ENCODE results near the gene GPM6B. TPM values are rescaled to one million over a fixed set of nuclear protein-coding genes. Genes with fewer than 3 reads are reported as not detected.
A peak's percentile ranks its signal among the peaks of the same experiment; 100 is the strongest.

Gene GPM6B
- total and polyA plus RNA-seq, 7 experiments from 2014 or later, result 0.18 to 0.27 TPM; not detected in 5

GRCh38 chrX:13774696-13775095 lies 42.2 kb downstream of the GPM6B start:
- no peaks in the 10 kb centered on the region for H3K27me3 ChIP-seq (ENCODE audit: control insufficient read depth in 2 of 2, insufficient read depth in 2 of 2, low read length in 2 of 2)
- no peak overlapping the region for H3K4me3 Mint-ChIP-seq
- peaks cover 0 to 15% (median 2%) of the 10 kb centered on the region in 7 donors for H3K4me1 Mint-ChIP-seq
- intact Hi-C loops (cut with micrococcal nuclease), result no loop called here
- peaks cover 2 to 18% (median 6%) of the 10 kb centered on the region in 3 experiments for H3K36me3 ChIP-seq (ENCODE audit: control insufficient read depth in 2 of 3, insufficient read depth in 3 of 3, low read length in 3 of 3)
- H3K9me3 Mint-ChIP-seq, result no peaks in the 10 kb centered on the region
- H3K4me3 ChIP-seq (ENCODE audit: low read length), result no peak overlapping the region
- no peaks in the 10 kb centered on the region for H3K9me3 ChIP-seq (ENCODE audit: control insufficient read depth in 2 of 3, low read length in 3 of 3)
- DNase-seq, result no peak
- H3K27ac ChIP-seq (ENCODE audit: low read depth, low read length), result no peak overlapping the region
- POLR2A ChIA-PET, result no interaction called here
- no peaks in the 10 kb centered on the region for H3K4me1 ChIP-seq (ENCODE audit: control insufficient read depth in 2 of 2, insufficient read depth in 2 of 2, low read length in 2 of 2)
- CTCF ChIA-PET, result no interaction called here
- peaks cover 0 to 20% (median 5%) of the 10 kb centered on the region in 5 donors for H3K36me3 Mint-ChIP-seq
- H3K27ac Mint-ChIP-seq, result peak overlapping the region in 2 of 9 donors; percentile 38 to 66
- H3K27me3 Mint-ChIP-seq, result no peaks in the 10 kb centered on the region
- no peak for ATAC-seq

GRCh38 chrX:13770013-13770535 lies 46.8 kb downstream of the GPM6B start:
- peak overlapping the region in 5 of 9 donors; percentile 23 to 69 (median 27) for H3K27ac Mint-ChIP-seq
- ATAC-seq (no peak), DNase-seq (no peak)
- peaks cover 0 to 1% (median 0%) of the 10 kb centered on the region in 11 donors for H3K9me3 Mint-ChIP-seq
- ChIA-PET POLR2A (no interaction called here), CTCF (no interaction called here)
- intact Hi-C loops (cut with micrococcal nuclease), result no loop called here
- Histone ChIP-seq H3K27me3 (ENCODE audit: control insufficient read depth in 2 of 2, insufficient read depth in 2 of 2, low read length in 2 of 2) (no peaks in the 10 kb centered on the region), H3K4me1 (ENCODE audit: control insufficient read depth in 2 of 2, insufficient read depth in 2 of 2, low read length in 2 of 2) (no peaks in the 10 kb centered on the region), H3K9me3 (ENCODE audit: control insufficient read depth in 2 of 3, low read length in 3 of 3) (no peaks in the 10 kb centered on the region), H3K4me3 (ENCODE audit: low read length) (no peak overlapping the region), H3K36me3 (ENCODE audit: control insufficient read depth in 2 of 3, insufficient read depth in 3 of 3, low read length in 3 of 3) (peaks cover 2 to 48% (median 7%) of the 10 kb centered on the region in 3 experiments), H3K27ac (ENCODE audit: low read depth, low read length) (no peak overlapping the region)
- H3K36me3 Mint-ChIP-seq, result peaks cover 0 to 35% (median 20%) of the 10 kb centered on the region in 5 donors
- H3K27me3 Mint-ChIP-seq, result no peaks in the 10 kb centered on the region
- H3K4me1 Mint-ChIP-seq, result peaks cover 0 to 28% (median 11%) of the 10 kb centered on the region in 7 donors
- H3K4me3 Mint-ChIP-seq, result no peak overlapping the region

DNA sequence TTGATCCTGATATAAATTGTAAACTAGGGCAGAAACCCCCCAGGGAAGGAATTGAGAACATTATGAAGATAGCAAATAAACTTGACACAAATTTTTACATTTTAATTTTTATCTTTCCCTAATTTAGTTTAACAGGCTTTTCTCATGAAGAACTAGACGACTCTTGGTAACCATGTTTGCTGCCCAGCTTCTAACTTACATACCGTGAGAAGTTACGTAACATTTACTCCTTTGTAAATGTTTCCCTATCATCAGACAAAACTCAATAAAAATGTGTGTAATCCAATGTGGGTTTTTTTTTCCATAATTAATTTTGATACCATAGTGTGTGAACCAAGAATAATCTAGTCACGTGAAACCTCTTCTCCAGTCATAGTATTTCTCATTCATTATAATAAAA lies 48.0 kb downstream of the GPM6B start:
- intact Hi-C loops (cut with micrococcal nuclease), result no loop called here
- ATAC-seq (no peak), DNase-seq (no peak)
- Mint-ChIP-seq H3K4me3 (no peak overlapping the region), H3K9me3 (peaks cover 0 to 1% (median 0%) of the 10 kb centered on the region in 11 donors), H3K27ac (no peak overlapping the region), H3K4me1 (peaks cover 0 to 28% (median 11%) of the 10 kb centered on the region in 7 donors), H3K27me3 (no peaks in the 10 kb centered on the region), H3K36me3 (peaks cover 0 to 28% (median 20%) of the 10 kb centered on the region in 5 donors)
- Histone ChIP-seq H3K36me3 (ENCODE audit: control insufficient read depth in 2 of 3, insufficient read depth in 3 of 3, low read length in 3 of 3) (peaks cover 2 to 47% (median 7%) of the 10 kb centered on the region in 3 experiments), H3K27ac (ENCODE audit: low read depth, low read length) (no peak overlapping the region), H3K4me3 (ENCODE audit: low read length) (no peak overlapping the region), H3K9me3 (ENCODE audit: control insufficient read depth in 2 of 3, low read length in 3 of 3) (no peaks in the 10 kb centered on the region), H3K4me1 (ENCODE audit: control insufficient read depth in 2 of 2, insufficient read depth in 2 of 2, low read length in 2 of 2) (no peaks in the 10 kb centered on the region), H3K27me3 (ENCODE audit: control insufficient read depth in 2 of 2, insufficient read depth in 2 of 2, low read length in 2 of 2) (no peaks in the 10 kb centered on the region)
- ChIA-PET POLR2A (interaction anchor here (0.7 kb wide), 1 partner anchor 29 kb away, joined by 6 read pairs; no protein-coding TSS in a partner anchor), CTCF (interaction anchor here (0.6 kb wide), 1 partner anchor 11 kb away, joined by 3 read pairs; no protein-coding TSS in a partner anchor)

- H3K27me3 ChIP-seq (ENCODE audit: control insufficient read depth in 2 of 2, insufficient read depth in 2 of 2, low read length in 2 of 2), result no peaks in the 10 kb centered on the region
- intact Hi-C loops (cut with micrococcal nuclease), result no loop called here
- peak overlapping the region in 1 of 10 donors; percentile 42 for H3K4me3 Mint-ChIP-seq
- no peak overlapping the region for H3K4me3 ChIP-seq (ENCODE audit: low read length)
- peaks cover 0 to 40% (median 20%) of the 10 kb centered on the region in 5 donors for H3K36me3 Mint-ChIP-seq
- peaks cover 4 to 76% (median 11%) of the 10 kb centered on the region in 3 experiments for H3K36me3 ChIP-seq (ENCODE audit: control insufficient read depth in 2 of 3, insufficient read depth in 3 of 3, low read length in 3 of 3)
- ATAC-seq (no peak), DNase-seq (no peak)
- ChIA-PET POLR2A (no interaction called here), CTCF (no interaction called here)
- H3K9me3 ChIP-seq (ENCODE audit: control insufficient read depth in 2 of 3, low read length in 3 of 3), result no peaks in the 10 kb centered on the region
- no peaks in the 10 kb centered on the region for H3K4me1 ChIP-seq (ENCODE audit: control insufficient read depth in 2 of 2, insufficient read depth in 2 of 2, low read length in 2 of 2)
- H3K9me3 Mint-ChIP-seq, result peaks cover 0 to 1% (median 0%) of the 10 kb centered on the region in 11 donors
- H3K27me3 Mint-ChIP-seq, result no peaks in the 10 kb centered on the region
- H3K27ac Mint-ChIP-seq, result peak overlapping the region in 1 of 9 donors; percentile 31
- no peak overlapping the region for H3K27ac ChIP-seq (ENCODE audit: low read depth, low read length)
- H3K4me1 Mint-ChIP-seq, result peaks cover 0 to 22% (median 4%) of the 10 kb centered on the region in 7 donors
These were observed 52.1 kb downstream of the GPM6B start for GRCh38 chrX:13764765-13765164.

DNA sequence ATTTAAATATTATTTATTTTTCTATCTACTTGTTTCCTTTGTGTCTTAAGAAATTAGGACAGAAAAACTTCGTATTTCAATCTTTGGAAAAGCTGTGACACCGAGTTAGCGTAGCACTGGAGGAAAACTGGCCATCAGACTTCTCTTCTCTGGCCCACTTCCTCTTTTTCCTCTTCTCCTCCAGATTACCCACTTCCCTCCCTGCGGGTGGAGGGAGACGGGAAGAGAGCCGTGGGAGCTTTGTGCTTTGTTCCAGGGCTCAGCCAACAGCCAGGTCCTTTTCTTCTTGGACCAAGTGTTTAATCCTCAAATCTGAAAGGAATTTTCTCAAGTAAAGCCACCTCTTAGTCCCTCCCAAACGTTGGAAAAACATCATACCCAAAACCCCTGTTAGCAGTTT lies 52.6 kb downstream of the GPM6B start:
- CTCF ChIA-PET, result no interaction called here
- peaks cover 0 to 19% (median 0%) of the 10 kb centered on the region in 7 donors for H3K4me1 Mint-ChIP-seq
- peaks cover 0 to 40% (median 20%) of the 10 kb centered on the region in 5 donors for H3K36me3 Mint-ChIP-seq
- ATAC-seq (no peak), DNase-seq (no peak)
- POLR2A ChIA-PET, result no interaction called here
- H3K9me3 ChIP-seq (ENCODE audit: control insufficient read depth in 2 of 3, low read length in 3 of 3), result no peaks in the 10 kb centered on the region
- no peaks in the 10 kb centered on the region for H3K4me1 ChIP-seq (ENCODE audit: control insufficient read depth in 2 of 2, insufficient read depth in 2 of 2, low read length in 2 of 2)
- H3K36me3 ChIP-seq (ENCODE audit: control insufficient read depth in 2 of 3, insufficient read depth in 3 of 3, low read length in 3 of 3), result peaks cover 4 to 76% (median 16%) of the 10 kb centered on the region in 3 experiments
- no peaks in the 10 kb centered on the region for H3K27me3 ChIP-seq (ENCODE audit: control insufficient read depth in 2 of 2, insufficient read depth in 2 of 2, low read length in 2 of 2)
- no peak overlapping the region for H3K27ac ChIP-seq (ENCODE audit: low read depth, low read length)
- H3K4me3 ChIP-seq (ENCODE audit: low read length), result no peak overlapping the region
- H3K27me3 Mint-ChIP-seq, result no peaks in the 10 kb centered on the region
- H3K27ac Mint-ChIP-seq, result peak overlapping the region in 1 of 9 donors; percentile 31
- H3K9me3 Mint-ChIP-seq, result peaks cover 0 to 1% (median 0%) of the 10 kb centered on the region in 11 donors
- intact Hi-C loops (cut with micrococcal nuclease), result no loop called here
- H3K4me3 Mint-ChIP-seq, result no peak overlapping the region

DNA sequence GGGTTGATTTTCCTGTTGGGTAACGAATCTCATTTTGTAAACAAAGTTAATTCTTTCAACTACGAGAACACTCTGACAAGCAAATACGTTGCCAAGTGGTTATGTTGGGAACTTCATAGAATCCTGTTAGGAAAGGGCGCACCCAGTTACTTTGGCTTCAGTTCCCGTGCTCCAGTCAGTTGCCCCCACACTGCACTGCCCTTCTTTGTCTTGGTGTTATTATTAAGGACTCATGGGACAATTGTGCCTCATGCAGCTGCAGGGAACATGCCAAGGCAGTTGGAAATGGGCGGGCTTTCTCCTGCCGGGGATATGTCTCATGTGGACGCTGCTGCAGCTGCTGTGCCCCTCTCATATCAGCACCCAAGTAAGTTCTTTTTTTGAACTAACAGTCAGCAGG lies 53.4 kb downstream of the GPM6B start:
- no peak for DNase-seq
- Histone ChIP-seq H3K9me3 (ENCODE audit: control insufficient read depth in 2 of 3, low read length in 3 of 3) (no peaks in the 10 kb centered on the region), H3K27ac (ENCODE audit: low read depth, low read length) (no peak overlapping the region), H3K27me3 (ENCODE audit: control insufficient read depth in 2 of 2, insufficient read depth in 2 of 2, low read length in 2 of 2) (no peaks in the 10 kb centered on the region), H3K36me3 (ENCODE audit: control insufficient read depth in 2 of 3, insufficient read depth in 3 of 3, low read length in 3 of 3) (peaks cover 4 to 78% (median 16%) of the 10 kb centered on the region in 3 experiments), H3K4me1 (ENCODE audit: control insufficient read depth in 2 of 2, insufficient read depth in 2 of 2, low read length in 2 of 2) (no peaks in the 10 kb centered on the region), H3K4me3 (ENCODE audit: low read length) (no peak overlapping the region)
- peaks cover 0 to 19% (median 0%) of the 10 kb centered on the region in 7 donors for H3K4me1 Mint-ChIP-seq
- H3K4me3 Mint-ChIP-seq, result no peak overlapping the region
- peaks cover 0 to 1% (median 0%) of the 10 kb centered on the region in 11 donors for H3K9me3 Mint-ChIP-seq
- intact Hi-C loops (cut with micrococcal nuclease), result no loop called here
- ChIA-PET CTCF (interaction anchor here (1.5 kb wide), 1 partner anchor 268 kb away, joined by 3 read pairs; no protein-coding TSS in a partner anchor), POLR2A (no interaction called here)
- no peak overlapping the region for H3K27ac Mint-ChIP-seq
- H3K27me3 Mint-ChIP-seq, result no peaks in the 10 kb centered on the region
- H3K36me3 Mint-ChIP-seq, result peaks cover 0 to 40% (median 20%) of the 10 kb centered on the region in 5 donors
- no peak for ATAC-seq

Measured in naive thymus-derived CD4-positive, alpha-beta T cell (primary cell).